ENCODE data around the gene ZNF420. TPM values are rescaled to one million over a fixed set of nuclear protein-coding genes. Genes with fewer than 3 reads are reported as not detected.

The ZNF420 gene
- polyA plus RNA-seq, 1 donor from 2014 or later: 35.4 TPM

Other genes starting within 250 kb of the ZNF420 start
- 5.4 TPM for gene ZNF790, start 240.0 kb upstream of the ZNF420 start, polyA plus RNA-seq
- gene ZNF345, start 227.6 kb upstream of the ZNF420 start, polyA plus RNA-seq: 6.1 TPM
- gene ZNF829, start 162.1 kb upstream of the ZNF420 start, polyA plus RNA-seq: 3.6 TPM
- 10.1 TPM for gene ZNF568, start 162.1 kb upstream of the ZNF420 start, polyA plus RNA-seq
- 46.1 TPM for gene ZNF585A, start 94.3 kb downstream of the ZNF420 start, polyA plus RNA-seq
- gene ZNF585B, start 132.1 kb downstream of the ZNF420 start, polyA plus RNA-seq: 5.8 TPM
- 9.6 TPM for gene ZNF383, start 139.8 kb downstream of the ZNF420 start, polyA plus RNA-seq

Measured in IgD-negative memory B cell (primary cell).